K562 (cell line): ENCODE results near the gene GTF2H4. TPM values are rescaled to one million over a fixed set of nuclear protein-coding genes. Genes with fewer than 3 reads are reported as not detected.

Experiments used
- ARNT ChIP-seq, 2 experiments: fragments of 450-650 bp; IDR thresholded peaks; 2 replicates each; pipeline ENCODE4 v1.6.1; 2016; ENCODE audit warnings: mild to moderate bottlenecking in 1 of 2
- BMI1 ChIP-seq: fragments of 150-350 bp; IDR thresholded peaks from 2 replicates; pipeline ENCODE4 v1.6.1; 2014; ENCODE audit warnings: low read length
- BRF1 ChIP-seq: IDR thresholded peaks from 3 replicates; pipeline ENCODE4 v1.6.1; 2011; ENCODE audit warnings: borderline replicate concordance, mild to moderate bottlenecking; ENCODE audit not compliant: insufficient read length; ENCODE audit errors: extremely low read depth
- KDM1A ChIP-seq, 2 experiments: fragments of 450-650 bp; IDR thresholded peaks; 2 replicates each; pipeline ENCODE4 v1.6.1; 2016; ENCODE audit warnings: mild to moderate bottlenecking in 2 of 2
- NEUROD1 ChIP-seq: fragments of 150-350 bp; IDR thresholded peaks from 2 replicates; pipeline ENCODE4 v1.6.1; 2014; ENCODE audit warnings: borderline replicate concordance, low read length, low read depth; ENCODE audit not compliant: partially characterized antibody
- SIN3B ChIP-seq: fragments of 450-650 bp; IDR thresholded peaks from 2 replicates; pipeline ENCODE4 v1.6.1; 2017; ENCODE audit warnings: low read depth, mild to moderate bottlenecking, moderate library complexity
- ZNF3 ChIP-seq: fragments of 250-450 bp; sonication (Bioruptor Pico); IDR thresholded peaks from 2 replicates; pipeline ENCODE4 v1.5.0; 2021; ENCODE audit warnings: mild to moderate bottlenecking, moderate library complexity
- ZNF76 ChIP-seq: fragments of 250-450 bp; sonication (Bioruptor Pico); IDR thresholded peaks from 2 replicates; pipeline ENCODE4 v1.4.0; 2020; ENCODE audit warnings: mild to moderate bottlenecking, moderate library complexity, borderline replicate concordance
- polyA plus RNA-seq, 8 experiments: library from polyadenylated mRNA; depleted of rRNA in 4 of 8; stranded (reverse) in 5 of 8; unstranded in 3 of 8; fragments of >200 nt; fragmentation: Nextera tagmentation in 2 of 8; fragmentation: Illumina TruSeq in 1 of 8; extraction: Ambion mirVana in 2 of 8; extraction: Trizol in 1 of 8; gene quantifications; 2 replicates each; pipeline versions ENCODE4 v1.2.1 to v1.2.3, GENCODE V29; 2011 to 2014; ENCODE audit warnings: inconsistent platforms in 1 of 8, missing spikeins in 1 of 8
- total RNA-seq, 7 experiments: library from RNA; depleted of rRNA in 6 of 7; stranded (reverse); fragments of >200 nt in 6 of 7; fragmentation: Illumina TruSeq in 2 of 7; extraction: Trizol in 2 of 7; gene quantifications; 2 replicates each; pipeline versions ENCODE4 v1.2.1 to v1.2.3, GENCODE V29; 2011 to 2021; ENCODE audit warnings: low replicate concordance in 1 of 7
- TF ChIP-seq, protein P1 (sequence below): fragments of 250-450 bp; sonication (Bioruptor Pico); IDR thresholded peaks from 2 replicates; pipeline ENCODE4 v1.6.1; 2021; ENCODE audit warnings: mild to moderate bottlenecking
- TF ChIP-seq, protein P2 (sequence below): fragments of 450-650 bp; IDR thresholded peaks from 2 replicates; pipeline ENCODE4 v1.6.1; 2016
- TF ChIP-seq, protein P3 (sequence below): fragments of 450-650 bp; IDR thresholded peaks from 2 replicates; pipeline ENCODE4 v1.6.1; 2016; ENCODE audit warnings: low read depth

GTF2H4 gene
- total and polyA plus RNA-seq, 9 of the 15 experiments (the other 6 are each of a cell fraction or from before 2014, with no cell fraction given) = 3.6 to 86.1 (median 39.6) TPM

DNA sequence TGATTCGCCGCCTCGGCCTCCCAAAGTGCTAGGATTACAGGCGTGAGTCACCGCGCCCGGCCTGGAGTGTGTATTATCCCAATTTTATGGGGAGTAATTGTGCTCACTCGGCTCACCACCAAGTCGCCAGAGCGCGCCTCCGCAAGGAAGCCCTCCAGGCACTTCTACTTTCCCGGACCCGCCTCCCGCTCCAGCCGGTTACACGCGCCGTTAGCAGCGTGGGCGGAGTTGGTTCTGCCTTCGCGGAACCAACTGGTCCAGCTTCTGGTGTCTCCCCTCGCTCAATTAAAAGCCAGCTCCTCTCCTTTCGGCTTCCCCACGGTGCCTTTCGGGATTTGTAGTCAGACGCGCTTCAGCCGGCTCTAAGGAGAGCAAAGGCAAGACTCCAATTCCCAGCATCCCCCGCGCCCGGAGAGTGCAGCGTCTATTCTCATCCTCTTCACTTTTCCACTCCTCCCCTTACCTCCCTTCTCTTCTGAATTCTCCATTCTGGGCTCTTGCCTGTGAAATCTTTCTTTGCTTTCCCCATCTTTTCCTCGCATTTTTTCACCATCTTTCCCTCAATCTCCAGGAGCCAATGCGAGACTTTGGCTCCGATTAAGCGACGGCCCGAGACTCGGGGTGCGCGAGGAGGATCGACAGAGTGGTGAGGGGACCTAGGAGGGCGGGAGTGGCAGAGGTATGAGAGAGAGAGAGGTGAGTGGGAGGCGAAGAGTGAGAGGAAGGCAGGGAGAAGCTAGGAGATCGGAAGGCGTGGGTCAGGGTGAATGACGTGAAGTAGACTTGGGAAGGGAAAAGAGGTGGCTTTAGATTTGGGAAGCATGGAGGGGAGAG is at the start of gene GTF2H4 (continued):
- TF ChIP-seq ZNF3 = no peak
- peak; percentile 59 for TF ChIP-seq NEUROD1
- TF ChIP-seq, protein P1, sequence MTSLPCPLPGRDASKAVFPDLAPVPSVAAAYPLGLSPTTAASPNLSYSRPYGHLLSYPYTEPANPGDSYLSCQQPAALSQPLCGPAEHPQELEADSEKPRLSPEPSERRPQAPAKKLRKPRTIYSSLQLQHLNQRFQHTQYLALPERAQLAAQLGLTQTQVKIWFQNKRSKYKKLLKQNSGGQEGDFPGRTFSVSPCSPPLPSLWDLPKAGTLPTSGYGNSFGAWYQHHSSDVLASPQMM (CRISPR knock-in tag) = no peak
- TF ChIP-seq BRF1 = no peak
- no peak for TF ChIP-seq BMI1
- TF ChIP-seq, protein P2, sequence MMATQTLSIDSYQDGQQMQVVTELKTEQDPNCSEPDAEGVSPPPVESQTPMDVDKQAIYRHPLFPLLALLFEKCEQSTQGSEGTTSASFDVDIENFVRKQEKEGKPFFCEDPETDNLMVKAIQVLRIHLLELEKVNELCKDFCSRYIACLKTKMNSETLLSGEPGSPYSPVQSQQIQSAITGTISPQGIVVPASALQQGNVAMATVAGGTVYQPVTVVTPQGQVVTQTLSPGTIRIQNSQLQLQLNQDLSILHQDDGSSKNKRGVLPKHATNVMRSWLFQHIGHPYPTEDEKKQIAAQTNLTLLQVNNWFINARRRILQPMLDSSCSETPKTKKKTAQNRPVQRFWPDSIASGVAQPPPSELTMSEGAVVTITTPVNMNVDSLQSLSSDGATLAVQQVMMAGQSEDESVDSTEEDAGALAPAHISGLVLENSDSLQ = peak; percentile 33; the same call in 1 of the 2 replicates
- peak; percentile 95 for TF ChIP-seq SIN3B
- peak; percentile 83 to 93; a peak in 2 of 4 replicates for TF ChIP-seq ARNT (IDR thresholded peaks at IDR 0.05)
- peak; percentile 92; the same call in 1 of the 2 replicates for TF ChIP-seq ZNF76 (CRISPR knock-in tag)
- TF ChIP-seq, protein P3, sequence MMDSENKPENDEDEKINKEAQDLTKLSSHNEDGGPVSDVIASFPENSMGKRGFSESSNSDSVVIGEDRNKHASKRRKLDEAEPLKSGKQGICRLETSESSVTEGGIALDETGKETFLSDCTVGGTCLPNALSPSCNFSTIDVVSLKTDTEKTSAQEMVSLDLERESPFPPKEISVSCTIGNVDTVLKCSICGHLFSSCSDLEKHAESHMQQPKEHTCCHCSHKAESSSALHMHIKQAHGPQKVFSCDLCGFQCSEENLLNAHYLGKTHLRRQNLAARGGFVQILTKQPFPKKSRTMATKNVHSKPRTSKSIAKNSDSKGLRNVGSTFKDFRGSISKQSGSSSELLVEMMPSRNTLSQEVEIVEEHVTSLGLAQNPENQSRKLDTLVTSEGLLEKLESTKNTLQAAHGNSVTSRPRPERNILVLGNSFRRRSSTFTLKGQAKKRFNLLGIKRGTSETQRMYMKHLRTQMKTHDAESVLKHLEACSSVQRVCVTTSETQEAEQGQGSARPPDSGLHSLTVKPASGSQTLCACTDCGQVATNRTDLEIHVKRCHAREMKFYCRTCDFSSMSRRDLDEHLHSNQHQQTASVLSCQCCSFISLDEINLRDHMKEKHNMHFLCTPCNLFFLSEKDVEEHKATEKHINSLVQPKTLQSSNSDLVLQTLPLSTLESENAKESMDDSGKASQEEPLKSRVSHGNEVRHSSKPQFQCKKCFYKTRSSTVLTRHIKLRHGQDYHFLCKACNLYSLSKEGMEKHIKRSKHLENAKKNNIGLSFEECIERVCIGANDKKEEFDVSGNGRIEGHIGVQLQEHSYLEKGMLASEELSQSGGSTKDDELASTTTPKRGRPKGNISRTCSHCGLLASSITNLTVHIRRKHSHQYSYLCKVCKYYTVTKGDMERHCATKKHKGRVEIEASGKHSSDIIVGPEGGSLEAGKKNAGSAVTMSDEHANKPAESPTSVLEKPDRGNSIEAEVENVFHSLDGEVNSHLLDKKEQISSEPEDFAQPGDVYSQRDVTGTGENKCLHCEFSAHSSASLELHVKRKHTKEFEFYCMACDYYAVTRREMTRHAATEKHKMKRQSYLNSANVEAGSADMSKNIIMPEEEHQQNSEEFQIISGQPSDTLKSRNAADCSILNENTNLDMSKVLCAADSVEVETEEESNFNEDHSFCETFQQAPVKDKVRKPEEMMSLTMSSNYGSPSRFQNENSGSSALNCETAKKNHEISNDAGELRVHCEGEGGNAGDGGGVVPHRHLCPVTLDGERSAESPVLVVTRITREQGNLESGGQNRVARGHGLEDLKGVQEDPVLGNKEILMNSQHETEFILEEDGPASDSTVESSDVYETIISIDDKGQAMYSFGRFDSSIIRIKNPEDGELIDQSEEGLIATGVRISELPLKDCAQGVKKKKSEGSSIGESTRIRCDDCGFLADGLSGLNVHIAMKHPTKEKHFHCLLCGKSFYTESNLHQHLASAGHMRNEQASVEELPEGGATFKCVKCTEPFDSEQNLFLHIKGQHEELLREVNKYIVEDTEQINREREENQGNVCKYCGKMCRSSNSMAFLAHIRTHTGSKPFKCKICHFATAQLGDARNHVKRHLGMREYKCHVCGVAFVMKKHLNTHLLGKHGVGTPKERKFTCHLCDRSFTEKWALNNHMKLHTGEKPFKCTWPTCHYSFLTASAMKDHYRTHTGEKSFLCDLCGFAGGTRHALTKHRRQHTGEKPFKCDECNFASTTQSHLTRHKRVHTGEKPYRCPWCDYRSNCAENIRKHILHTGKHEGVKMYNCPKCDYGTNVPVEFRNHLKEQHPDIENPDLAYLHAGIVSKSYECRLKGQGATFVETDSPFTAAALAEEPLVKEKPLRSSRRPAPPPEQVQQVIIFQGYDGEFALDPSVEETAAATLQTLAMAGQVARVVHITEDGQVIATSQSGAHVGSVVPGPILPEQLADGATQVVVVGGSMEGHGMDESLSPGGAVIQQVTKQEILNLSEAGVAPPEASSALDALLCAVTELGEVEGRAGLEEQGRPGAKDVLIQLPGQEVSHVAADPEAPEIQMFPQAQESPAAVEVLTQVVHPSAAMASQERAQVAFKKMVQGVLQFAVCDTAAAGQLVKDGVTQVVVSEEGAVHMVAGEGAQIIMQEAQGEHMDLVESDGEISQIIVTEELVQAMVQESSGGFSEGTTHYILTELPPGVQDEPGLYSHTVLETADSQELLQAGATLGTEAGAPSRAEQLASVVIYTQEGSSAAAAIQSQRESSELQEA = peak; percentile 41
- TF ChIP-seq KDM1A (IDR thresholded peaks at IDR 0.05) = peak; percentile 96 to 98
